Measurements from ENCODE around the gene VIT. TPM values are rescaled to one million over a fixed set of nuclear protein-coding genes. Genes with fewer than 3 reads are reported as not detected.

The VIT gene
- total and polyA plus RNA-seq, 4 donors = 0.07 to 0.17 (median 0.09) TPM; not detected in 1

- no peak for DNase-seq (ENCODE audit: low spot score)
- H3K4me3 ChIP-seq (ENCODE audit: low read depth in 1 of 3, low read length in 3 of 3) = no peak overlapping the region
- no peaks in the 10 kb centered on the region for H3K36me3 ChIP-seq (ENCODE audit: control insufficient read depth in 4 of 4, insufficient read depth in 3 of 4, low read depth in 1 of 4, low read length in 3 of 4)
- no peak for TF ChIP-seq GABPA (IDR thresholded peaks at IDR 0.05 in 1 of 2, conservative IDR thresholded peaks at IDR 0.05 in 1 of 2)
- TF ChIP-seq EGR1 (IDR thresholded peaks at IDR 0.05; ENCODE audit: low read depth in 2 of 2) = no peak
- TF ChIP-seq REST (IDR thresholded peaks at IDR 0.05) = no peak
- no peak for TF ChIP-seq MAX (IDR thresholded peaks at IDR 0.05)
- no peak for TF ChIP-seq FOXA1 (IDR thresholded peaks at IDR 0.05)
- peaks cover 0 to 5% (median 2%) of the 10 kb centered on the region in 4 donors for H3K9me3 ChIP-seq (ENCODE audit: control insufficient read depth in 4 of 4, low read length in 3 of 4)
- 65% methylated on average over 4 of the region's 4 CpGs for WGBS
- H3K27me3 ChIP-seq (ENCODE audit: control insufficient read depth in 4 of 4, insufficient read depth in 4 of 4, low read length in 3 of 4) = peaks cover 0 to 2% (median 0%) of the 10 kb centered on the region in 4 donors
- no peaks in the 10 kb centered on the region for H3K4me1 ChIP-seq (ENCODE audit: control insufficient read depth in 4 of 4, insufficient read depth in 4 of 4, low read length in 3 of 4)
- H3K27ac ChIP-seq (ENCODE audit: low read depth in 1 of 2, low read length in 2 of 2) = no peak overlapping the region
- H3K9ac ChIP-seq (ENCODE audit: low read depth in 1 of 2, low read length in 2 of 2) = no peak overlapping the region
These were observed 18.4 kb upstream of the VIT start for GRCh38 chr2:36677996-36678605.

- Histone ChIP-seq H3K4me1 (ENCODE audit: control insufficient read depth in 4 of 4, insufficient read depth in 4 of 4, low read length in 3 of 4) (no peaks in the 10 kb centered on the region), H3K27ac (ENCODE audit: low read depth in 1 of 2, low read length in 2 of 2) (no peak overlapping the region), H3K27me3 (ENCODE audit: control insufficient read depth in 4 of 4, insufficient read depth in 4 of 4, low read length in 3 of 4) (peaks cover 0 to 2% (median 0%) of the 10 kb centered on the region in 4 donors), H3K9ac (ENCODE audit: low read depth in 1 of 2, low read length in 2 of 2) (no peak overlapping the region), H3K9me3 (ENCODE audit: control insufficient read depth in 4 of 4, low read length in 3 of 4) (peaks cover 0 to 8% (median 2%) of the 10 kb centered on the region in 4 donors), H3K4me3 (ENCODE audit: low read depth in 1 of 3, low read length in 3 of 3) (no peak overlapping the region), H3K36me3 (ENCODE audit: control insufficient read depth in 4 of 4, insufficient read depth in 3 of 4, low read depth in 1 of 4, low read length in 3 of 4) (no peaks in the 10 kb centered on the region)
- no peak for DNase-seq (ENCODE audit: low spot score)
- TF ChIP-seq ATF3 (IDR thresholded peaks at IDR 0.05) = no peak
- WGBS = 87% methylated on average over 1 of the region's 1 CpG
These were observed 17.7 kb upstream of the VIT start for GRCh38 chr2:36678856-36679255.

- no peak overlapping the region for H3K9ac ChIP-seq (ENCODE audit: low read depth in 1 of 2, low read length in 2 of 2)
- peaks cover 0 to 8% (median 2%) of the 10 kb centered on the region in 4 donors for H3K9me3 ChIP-seq (ENCODE audit: control insufficient read depth in 4 of 4, low read length in 3 of 4)
- H3K36me3 ChIP-seq (ENCODE audit: control insufficient read depth in 4 of 4, insufficient read depth in 3 of 4, low read depth in 1 of 4, low read length in 3 of 4) = no peaks in the 10 kb centered on the region
- no peaks in the 10 kb centered on the region for H3K4me1 ChIP-seq (ENCODE audit: control insufficient read depth in 4 of 4, insufficient read depth in 4 of 4, low read length in 3 of 4)
- TF ChIP-seq HNF4A (conservative IDR thresholded peaks at IDR 0.05) (no peak), HNF4G (IDR thresholded peaks at IDR 0.05) (no peak), FOXA1 (IDR thresholded peaks at IDR 0.05) (no peak), ATF3 (IDR thresholded peaks at IDR 0.05) (no peak), MAX (IDR thresholded peaks at IDR 0.05) (no peak), RXRA (IDR thresholded peaks at IDR 0.05) (no peak), YY1 (IDR thresholded peaks at IDR 0.05) (no peak), NR2F2 (IDR thresholded peaks at IDR 0.05) (no peak), EGR1 (IDR thresholded peaks at IDR 0.05; ENCODE audit: low read depth in 2 of 2) (no peak), ZBTB33 (IDR thresholded peaks at IDR 0.05) (no peak), SP1 (IDR thresholded peaks at IDR 0.05) (no peak), JUND (IDR thresholded peaks at IDR 0.05) (no peak), GABPA (IDR thresholded peaks at IDR 0.05 in 1 of 2, conservative IDR thresholded peaks at IDR 0.05 in 1 of 2) (no peak), TAF1 (conservative IDR thresholded peaks at IDR 0.05) (no peak), CTCF (IDR thresholded peaks at IDR 0.05; ENCODE audit: low read depth, low read length, missing input control) (no peak), RAD21 (IDR thresholded peaks at IDR 0.05) (no peak)
- WGBS = 38% methylated on average over 2 of the region's 2 CpGs
- no peak overlapping the region for H3K27ac ChIP-seq (ENCODE audit: low read depth in 1 of 2, low read length in 2 of 2)
- DNase-seq (ENCODE audit: low spot score) = no peak
- peaks cover 0 to 2% (median 0%) of the 10 kb centered on the region in 4 donors for H3K27me3 ChIP-seq (ENCODE audit: control insufficient read depth in 4 of 4, insufficient read depth in 4 of 4, low read length in 3 of 4)
- no peak overlapping the region for H3K4me3 ChIP-seq (ENCODE audit: low read depth in 1 of 3, low read length in 3 of 3)
These were observed 16.5 kb upstream of the VIT start for GRCh38 chr2:36680012-36680411.

Data from liver (tissue), 9 donors.